ENCODE data around the gene LST1.
A peak's percentile ranks its signal among the peaks of the same experiment; 100 is the strongest.

The LST1 gene

GRCh38 chr6:31620586-31621319 is 34.7 kb downstream of the LST1 start, which contains the start of gene PRRC2A:
Gene PRRC2A (plus strand): TSS chr6:31620715. CDS start chr6:31622790, 2,075 bp downstream.
- peak; percentile 65 for DNase-seq (ENCODE audit: low read depth)

DNA sequence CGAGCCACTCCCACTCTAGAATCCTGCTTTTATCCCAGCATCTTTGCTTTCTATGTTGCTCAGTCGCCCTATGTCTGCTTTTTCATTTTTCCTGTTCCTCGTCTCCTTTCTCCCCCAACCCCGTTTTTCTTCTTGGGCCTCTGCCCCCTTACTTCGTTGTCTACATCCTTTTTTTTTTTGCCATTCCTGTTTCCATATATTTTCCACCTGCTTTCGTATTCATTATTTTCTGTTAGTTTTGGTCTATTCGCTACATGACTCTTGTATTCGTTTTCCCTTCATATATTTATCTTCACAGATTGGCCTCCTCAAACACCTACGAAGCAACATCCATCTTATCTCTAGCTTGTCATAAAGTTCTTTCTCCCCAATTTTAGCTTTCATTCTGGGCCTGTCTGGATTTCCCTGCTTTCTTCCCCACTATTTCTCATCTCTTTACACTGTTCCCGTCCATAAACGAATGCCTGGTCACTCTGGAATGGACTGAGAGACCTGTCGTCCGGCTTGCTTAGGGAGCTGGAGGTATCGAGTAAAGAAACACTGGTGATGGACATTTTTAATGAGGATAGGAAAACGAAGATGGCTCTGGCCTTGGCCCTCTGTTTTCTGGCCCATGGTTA is 35.4 kb downstream of the LST1 start:
- DNase-seq (ENCODE audit: low read depth) = no peak

GRCh38 chr6:31621991-31622390 is 35.9 kb downstream of the LST1 start:
- DNase-seq (ENCODE audit: low read depth) = no peak

GRCh38 chr6:31622684-31623091 is 36.6 kb downstream of the LST1 start:
- DNase-seq (ENCODE audit: low read depth) = no peak

DNA sequence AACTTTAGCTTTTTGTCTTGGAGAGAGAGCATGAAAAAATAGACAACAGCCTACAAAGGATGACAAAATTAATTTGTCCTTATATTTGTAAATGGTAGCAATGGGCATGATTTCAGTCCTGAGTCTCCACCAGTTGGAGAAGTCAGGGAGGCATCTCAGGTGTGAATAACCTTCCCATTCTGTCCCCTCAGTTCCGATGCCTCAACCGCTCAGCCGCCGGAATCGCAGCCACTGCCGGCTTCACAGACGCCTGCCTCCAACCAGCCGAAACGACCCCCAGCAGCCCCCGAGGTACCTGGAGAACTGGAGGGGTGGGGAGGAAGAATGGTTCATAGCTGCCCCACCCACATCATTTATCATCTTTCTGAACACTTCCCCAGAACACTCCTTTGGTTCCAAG is 38.0 kb downstream of the LST1 start:
- no peak for DNase-seq (ENCODE audit: low read depth)

DNA sequence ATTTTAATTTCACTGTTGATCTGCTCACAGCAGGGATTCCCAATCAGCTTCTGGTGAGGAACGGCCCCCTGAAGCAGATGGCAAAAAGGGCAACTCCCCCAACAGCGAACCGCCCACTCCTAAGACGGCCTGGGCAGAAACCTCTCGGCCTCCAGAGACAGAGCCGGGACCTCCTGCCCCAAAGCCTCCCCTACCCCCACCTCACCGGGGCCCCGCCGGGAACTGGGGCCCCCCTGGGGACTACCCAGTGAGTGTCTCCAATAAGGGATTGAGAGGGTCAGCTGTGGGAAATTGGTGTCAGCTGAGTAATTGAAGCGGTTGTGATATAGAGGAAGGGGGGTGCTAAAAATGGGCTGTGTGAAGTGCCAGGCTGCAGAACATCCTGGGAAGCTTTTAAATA is 40.9 kb downstream of the LST1 start:
- DNase-seq (ENCODE audit: low read depth) = no peak

GRCh38 chr6:31627690-31628287 is 41.7 kb downstream of the LST1 start:
- DNase-seq (ENCODE audit: low read depth) = no peak

GRCh38 chr6:31629014-31629413 is 42.9 kb downstream of the LST1 start:
- no peak for DNase-seq (ENCODE audit: low read depth)

GRCh38 chr6:31630177-31630934 is 44.3 kb downstream of the LST1 start:
- no peak for DNase-seq (ENCODE audit: low read depth)

DNA sequence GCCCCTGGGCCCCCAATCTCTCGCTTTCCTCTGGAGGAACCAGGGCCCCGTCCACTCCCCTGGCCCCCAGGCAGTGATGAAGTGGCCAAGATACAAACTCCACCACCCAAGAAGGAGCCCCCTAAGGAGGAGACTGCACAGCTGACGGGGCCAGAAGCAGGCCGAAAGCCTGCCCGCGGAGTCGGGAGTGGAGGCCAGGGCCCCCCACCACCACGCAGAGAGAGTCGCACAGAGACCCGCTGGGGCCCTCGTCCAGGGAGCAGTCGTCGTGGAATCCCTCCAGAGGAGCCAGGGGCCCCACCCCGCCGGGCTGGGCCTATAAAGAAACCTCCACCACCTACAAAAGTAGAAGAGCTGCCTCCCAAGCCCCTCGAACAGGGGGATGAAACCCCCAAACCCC is 45.1 kb downstream of the LST1 start:
- no peak for DNase-seq (ENCODE audit: low read depth)

DNA sequence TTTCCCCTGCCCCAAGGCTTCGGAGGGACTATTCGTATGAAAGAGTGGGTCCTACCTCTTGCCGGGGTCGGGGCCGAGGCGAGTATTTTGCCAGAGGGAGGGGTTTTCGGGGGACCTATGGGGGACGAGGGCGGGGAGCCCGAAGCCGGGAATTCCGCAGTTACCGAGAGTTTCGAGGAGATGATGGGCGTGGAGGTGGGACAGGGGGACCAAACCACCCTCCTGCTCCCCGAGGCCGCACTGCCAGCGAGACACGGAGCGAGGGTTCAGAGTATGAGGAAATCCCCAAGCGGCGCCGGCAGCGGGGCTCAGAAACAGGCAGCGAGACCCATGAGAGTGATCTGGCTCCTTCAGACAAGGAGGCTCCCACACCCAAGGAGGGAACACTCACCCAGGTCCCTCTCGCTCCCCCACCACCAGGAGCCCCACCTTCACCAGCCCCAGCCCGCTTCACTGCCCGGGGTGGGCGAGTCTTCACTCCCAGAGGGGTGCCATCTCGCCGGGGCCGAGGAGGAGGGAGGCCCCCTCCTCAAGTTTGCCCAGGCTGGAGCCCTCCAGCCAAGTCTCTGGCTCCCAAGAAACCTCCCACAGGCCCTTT is 45.7 kb downstream of the LST1 start:
- DNase-seq (ENCODE audit: low read depth) = no peak

DNA sequence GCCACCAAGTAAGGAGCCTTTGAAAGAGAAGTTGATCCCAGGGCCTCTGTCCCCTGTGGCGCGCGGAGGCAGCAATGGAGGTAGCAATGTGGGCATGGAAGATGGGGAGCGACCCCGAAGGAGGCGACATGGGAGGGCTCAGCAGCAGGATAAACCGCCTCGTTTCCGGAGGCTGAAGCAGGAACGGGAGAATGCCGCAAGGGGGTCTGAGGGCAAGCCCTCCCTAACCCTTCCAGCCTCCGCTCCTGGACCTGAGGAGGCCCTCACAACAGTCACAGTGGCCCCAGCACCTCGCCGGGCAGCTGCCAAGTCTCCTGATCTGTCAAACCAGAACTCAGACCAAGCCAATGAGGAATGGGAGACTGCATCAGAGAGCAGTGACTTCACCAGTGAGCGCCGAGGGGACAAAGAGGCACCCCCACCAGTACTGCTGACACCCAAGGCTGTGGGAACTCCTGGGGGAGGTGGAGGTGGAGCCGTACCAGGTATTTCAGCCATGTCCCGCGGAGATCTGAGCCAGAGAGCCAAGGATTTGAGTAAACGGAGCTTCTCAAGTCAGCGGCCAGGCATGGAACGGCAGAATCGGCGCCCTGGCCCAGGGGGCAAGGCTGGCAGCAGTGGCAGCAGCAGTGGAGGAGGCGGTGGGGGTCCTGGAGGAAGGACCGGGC is 46.3 kb downstream of the LST1 start:
- no peak for DNase-seq (ENCODE audit: low read depth)

GRCh38 chr6:31633447-31633846 is 47.4 kb downstream of the LST1 start:
- DNase-seq (ENCODE audit: low read depth) = no peak

DNA sequence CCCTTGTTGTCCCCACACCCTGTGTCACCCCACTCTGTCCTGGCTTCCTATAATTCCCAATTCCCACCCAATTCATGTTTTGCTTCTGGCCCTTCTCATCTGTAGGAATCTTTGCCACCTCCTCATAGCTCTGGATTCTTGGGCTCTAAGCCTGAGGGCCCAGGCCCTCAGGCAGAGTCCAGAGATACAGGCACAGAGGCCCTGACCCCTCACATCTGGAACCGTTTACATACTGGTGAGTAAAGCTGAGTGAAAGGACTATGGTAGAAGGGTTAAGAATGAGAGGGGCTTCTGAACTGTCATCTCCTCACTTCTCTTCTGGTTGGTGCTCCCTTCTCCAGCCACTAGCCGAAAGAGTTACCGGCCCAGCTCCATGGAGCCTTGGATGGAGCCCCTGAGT is 48.1 kb downstream of the LST1 start:
- DNase-seq (ENCODE audit: low read depth) = no peak

GRCh38 chr6:31634969-31635575 is 49.0 kb downstream of the LST1 start:
- DNase-seq (ENCODE audit: low read depth) = no peak

DNA sequence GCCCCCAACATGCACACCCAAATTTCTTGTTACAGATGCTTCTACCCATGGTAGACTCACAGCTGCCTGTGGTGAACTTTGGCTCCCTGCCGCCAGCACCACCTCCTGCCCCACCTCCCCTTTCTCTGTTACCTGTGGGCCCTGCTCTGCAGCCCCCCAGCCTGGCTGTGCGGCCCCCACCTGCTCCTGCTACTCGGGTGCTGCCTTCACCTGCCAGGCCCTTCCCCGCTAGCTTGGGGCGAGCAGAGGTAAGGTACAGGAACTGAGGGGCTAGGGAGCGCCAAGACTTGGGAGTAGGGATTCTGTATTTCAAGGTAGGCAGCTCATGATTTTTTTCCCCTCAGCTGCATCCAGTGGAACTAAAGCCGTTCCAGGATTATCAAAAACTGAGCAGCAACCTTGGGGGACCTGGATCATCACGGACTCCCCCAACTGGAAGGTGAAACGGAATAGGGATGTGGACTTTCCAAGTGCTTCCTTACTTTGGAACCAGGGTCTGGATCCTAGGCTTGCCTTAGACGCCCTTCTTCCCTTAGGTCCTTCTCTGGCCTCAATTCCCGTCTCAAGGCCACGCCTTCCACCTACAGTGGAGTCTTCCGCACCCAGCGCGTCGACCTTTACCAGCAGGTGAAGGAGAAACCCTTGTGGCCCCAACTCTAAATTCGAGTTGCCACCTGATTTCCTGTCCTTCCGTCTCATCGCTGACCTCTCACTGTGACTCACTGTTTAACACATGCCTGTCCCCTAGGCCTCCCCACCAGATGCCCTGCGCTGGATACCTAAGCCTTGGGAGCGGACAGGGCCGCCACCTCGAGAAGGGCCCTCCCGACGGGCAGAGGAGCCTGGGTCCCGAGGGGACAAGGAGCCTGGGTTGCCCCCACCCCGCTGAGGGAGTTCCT is 50.9 kb downstream of the LST1 start:
- DNase-seq (ENCODE audit: low read depth) = no peak
